ENCODE results near the gene GAB1. TPM values are rescaled to one million over a fixed set of nuclear protein-coding genes. Genes with fewer than 3 reads are reported as not detected.
A peak's percentile ranks its signal among the peaks of the same experiment; 100 is the strongest.

GAB1 gene
- total and polyA plus RNA-seq, 4 donors: 6.4 to 138 (median 22.6) TPM

- DNase-seq (peak in 1 of 3 donors; percentile 16), ATAC-seq (ENCODE audit: insufficient read depth, low FRiP score) (no peak)
- H3K9me3 ChIP-seq (ENCODE audit: control insufficient read depth in 4 of 4, insufficient read depth in 3 of 4, low read length in 3 of 4): no peaks in the 10 kb centered on the region
- TF ChIP-seq CTCF (IDR thresholded peaks at IDR 0.05; ENCODE audit: control extremely low read depth, extremely low read depth): no peak
- no peak overlapping the region for H3K4me3 ChIP-seq
- H3K27ac ChIP-seq (ENCODE audit: low read depth in 1 of 2, low read length in 1 of 2): no peak overlapping the region
- WGBS, 2 donors: 43 to 81% methylated on average over 3 of the region's 3 CpGs
- H3K4me1 ChIP-seq (ENCODE audit: control insufficient read depth in 5 of 5, insufficient read depth in 5 of 5, low read length in 5 of 5): peaks cover 9 to 50% (median 34%) of the 10 kb centered on the region in 5 donors
- H3K36me3 ChIP-seq (ENCODE audit: control insufficient read depth in 4 of 4, insufficient read depth in 4 of 4, low read length in 4 of 4): peaks cover 0 to 4% (median 0%) of the 10 kb centered on the region in 4 donors
- no peaks in the 10 kb centered on the region for H3K27me3 ChIP-seq (ENCODE audit: control insufficient read depth in 3 of 3, insufficient read depth in 3 of 3, low read length in 2 of 3)
- no peak overlapping the region for H3K9ac ChIP-seq (ENCODE audit: insufficient read depth in 1 of 2, low read length in 2 of 2)
Measured at GRCh38 chr4:143394739-143395453, 58.2 kb downstream of the GAB1 start.

- TF ChIP-seq CTCF (IDR thresholded peaks at IDR 0.05; ENCODE audit: control extremely low read depth, extremely low read depth): no peak
- Histone ChIP-seq H3K27me3 (ENCODE audit: control insufficient read depth in 3 of 3, insufficient read depth in 3 of 3, low read length in 2 of 3) (no peaks in the 10 kb centered on the region), H3K4me3 (no peak overlapping the region), H3K9ac (ENCODE audit: insufficient read depth in 1 of 2, low read length in 2 of 2) (no peak overlapping the region), H3K9me3 (ENCODE audit: control insufficient read depth in 4 of 4, insufficient read depth in 3 of 4, low read length in 3 of 4) (no peaks in the 10 kb centered on the region), H3K27ac (ENCODE audit: low read depth in 1 of 2, low read length in 1 of 2) (no peak overlapping the region), H3K36me3 (ENCODE audit: control insufficient read depth in 4 of 4, insufficient read depth in 4 of 4, low read length in 4 of 4) (no peaks in the 10 kb centered on the region), H3K4me1 (ENCODE audit: control insufficient read depth in 5 of 5, insufficient read depth in 5 of 5, low read length in 5 of 5) (peaks cover 6 to 32% (median 20%) of the 10 kb centered on the region in 5 donors)
- 88 to 96% methylated on average over 1 of the region's 1 CpG for WGBS, 2 donors
- ATAC-seq (ENCODE audit: insufficient read depth, low FRiP score) (no peak), DNase-seq (no peak)
Measured at GRCh38 chr4:143396695-143397094, 60.0 kb downstream of the GAB1 start.

DNA sequence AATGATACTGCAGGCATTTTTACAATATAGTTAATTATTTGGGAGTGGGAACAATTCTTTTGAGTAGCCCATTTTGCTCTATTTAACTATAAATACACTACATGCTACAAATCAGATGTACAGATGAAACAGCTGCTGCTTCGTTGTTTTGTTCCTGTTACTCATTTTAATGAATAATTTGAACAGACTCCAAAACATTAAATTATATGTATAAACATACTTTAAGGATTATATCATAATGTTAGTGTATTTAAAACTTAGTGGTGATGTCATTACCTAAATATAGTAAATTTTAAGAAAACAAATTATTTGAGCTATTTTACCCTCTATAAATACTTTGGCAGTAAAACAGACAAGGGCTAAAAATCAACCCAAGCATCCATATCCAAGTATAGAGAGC is 60.7 kb downstream of the GAB1 start:
- TF ChIP-seq CTCF (IDR thresholded peaks at IDR 0.05; ENCODE audit: control extremely low read depth, extremely low read depth): no peak
- Histone ChIP-seq H3K27ac (ENCODE audit: low read depth in 1 of 2, low read length in 1 of 2) (no peak overlapping the region), H3K36me3 (ENCODE audit: control insufficient read depth in 4 of 4, insufficient read depth in 4 of 4, low read length in 4 of 4) (no peaks in the 10 kb centered on the region), H3K4me3 (no peak overlapping the region), H3K27me3 (ENCODE audit: control insufficient read depth in 3 of 3, insufficient read depth in 3 of 3, low read length in 2 of 3) (no peaks in the 10 kb centered on the region), H3K9me3 (ENCODE audit: control insufficient read depth in 4 of 4, insufficient read depth in 3 of 4, low read length in 3 of 4) (no peaks in the 10 kb centered on the region), H3K9ac (ENCODE audit: insufficient read depth in 1 of 2, low read length in 2 of 2) (no peak overlapping the region), H3K4me1 (ENCODE audit: control insufficient read depth in 5 of 5, insufficient read depth in 5 of 5, low read length in 5 of 5) (peaks cover 6 to 28% (median 18%) of the 10 kb centered on the region in 5 donors)
- DNase-seq: peak in 1 of 3 donors; percentile 45
- ATAC-seq (ENCODE audit: insufficient read depth, low FRiP score): no peak
- WGBS, 2 donors: 53 to 79% methylated on average over 1 of the region's 1 CpG

Measured in lung (tissue), 12 donors.